K562 (cell line): ENCODE data around the gene CHCHD6. TPM values are rescaled to one million over a fixed set of nuclear protein-coding genes. Genes with fewer than 3 reads are reported as not detected.

ENCODE experiments used
- ATAC-seq: fragments of 200-7000 bp; cut with Tn5 transposase; 3 replicates; pipeline ENCODE4 v1.9.1; 2020; ENCODE audit warnings: moderate library complexity
- BruUV-seq: library from RNA; stranded (reverse); fragments of 400-500 nt; replicated peaks from 2 replicates; lab custom pipeline; 2021; lab: Mats Ljungman, UMichigan
- CTCF ChIA-PET: fragments of 300-600 bp; formaldehyde crosslinking; extraction: SDS; loops from one replicate; lab custom pipeline; 2021; ENCODE audit warnings: low intra/inter-chr PET ratio; lab: Yijun Ruan, JAX
- POLR2A ChIA-PET: fragments of 300-600, 350-650 bp; sonication (Branson Sonifier 250); formaldehyde crosslinking; extraction: SDS; loops from one replicate; lab custom pipeline; 2021; ENCODE audit warnings: antibody characterized with exemption, inconsistent platforms; lab: Yijun Ruan, JAX
- DNase-seq, 4 experiments: peaks; one replicate each; pipeline versions ENCODE4 v3.0.0 to v3.0.0-alpha.2; 2011 to 2018; ENCODE audit warnings: low spot score in 3 of 4, mixed read lengths in 3 of 4; ENCODE audit errors: extremely low read depth in 1 of 4
- FAIRE-seq: peaks from 2 replicates; lab custom pipeline; 2011; peaks lifted over from hg19 to GRCh38; lab: Jason Lieb, UNC
- H2AFZ ChIP-seq: 2 replicates; pipeline ENCODE4 v1.6.0; 2011; ENCODE audit warnings: low read depth, low read length, control low read depth, inconsistent platforms
- H3K27ac ChIP-seq: fragments of 200-600 bp; 3 replicates; pipeline ENCODE4 v1.8.0; 2011; ENCODE audit warnings: low read depth, mild to moderate bottlenecking, control low read depth, inconsistent platforms, low read length, moderate library complexity, mixed read lengths; ENCODE audit errors: extremely low read depth
- H3K27me3 ChIP-seq, 2 experiments: fragments of 300-600 bp in 1 of 2; 2 replicates in 1 of 2; 3 replicates in 1 of 2; pipeline versions ENCODE4 v1.6.0 to v1.8.0; 2011; ENCODE audit warnings: inconsistent platforms in 2 of 2, low read length in 2 of 2, mild to moderate bottlenecking in 1 of 2, mixed read lengths in 1 of 2, moderate library complexity in 1 of 2; ENCODE audit not compliant: control insufficient read depth in 2 of 2, insufficient read depth in 2 of 2
- H3K36me3 ChIP-seq: fragments of 300-600 bp; 3 replicates; pipeline ENCODE4 v1.8.0; 2011; ENCODE audit warnings: mild to moderate bottlenecking, low read length, inconsistent platforms; ENCODE audit not compliant: control insufficient read depth, insufficient read depth
- H3K4me1 ChIP-seq, 2 experiments: fragments of 200-600 bp in 1 of 2; replicated peaks in 1 of 2; 2 replicates in 1 of 2; 3 replicates in 1 of 2; pipeline versions ENCODE4 v1.5.1 to v1.8.0; 2011; ENCODE audit warnings: inconsistent platforms in 2 of 2, low read length in 2 of 2, mild to moderate bottlenecking in 1 of 2, mixed read lengths in 1 of 2, moderate library complexity in 1 of 2; ENCODE audit not compliant: control insufficient read depth in 2 of 2, insufficient read depth in 2 of 2
- H3K4me2 ChIP-seq: 2 replicates; pipeline ENCODE4 v1.6.1; 2011; ENCODE audit warnings: low read length, control low read depth, inconsistent platforms, mixed read lengths; ENCODE audit not compliant: insufficient read depth
- H3K4me3 ChIP-seq: fragments of 200-600 bp; sonication (generic), shearing (Covaris generic); 2 replicates; pipeline ENCODE4 v1.5.1; 2016; ENCODE audit warnings: control low read depth, inconsistent platforms
- H3K79me2 ChIP-seq: fragments of 200-600 bp; 3 replicates; pipeline ENCODE4 v1.8.0; 2011; ENCODE audit warnings: low read length, inconsistent platforms; ENCODE audit not compliant: control insufficient read depth, insufficient read depth
- H3K9ac ChIP-seq, 2 experiments: 2 replicates each; pipeline versions ENCODE4 v1.6.0 to v1.6.1; 2011; ENCODE audit warnings: low read depth in 2 of 2, low read length in 2 of 2, control low read depth in 1 of 2, inconsistent platforms in 1 of 2, mild to moderate bottlenecking in 1 of 2, mixed read lengths in 1 of 2; ENCODE audit not compliant: insufficient read depth in 1 of 2
- H3K9me1 ChIP-seq: one replicate; pipeline ENCODE4 v1.6.0; 2011; ENCODE audit warnings: inconsistent platforms, mild to moderate bottlenecking, low read length, moderate library complexity; ENCODE audit not compliant: control insufficient read depth, insufficient read depth
- H3K9me3 ChIP-seq: replicated peaks from 2 replicates; pipeline ENCODE4 v1.5.1; 2011; ENCODE audit warnings: low read depth, low read length, inconsistent platforms; ENCODE audit not compliant: control insufficient read depth, insufficient read depth
- H4K20me1 ChIP-seq: replicated peaks from 2 replicates; pipeline ENCODE4 v1.6.1; 2011; ENCODE audit warnings: low read length, inconsistent platforms, mixed read lengths; ENCODE audit not compliant: control insufficient read depth, insufficient read depth
- BCOR ChIP-seq: fragments of 450-650 bp; IDR thresholded peaks from 2 replicates; pipeline ENCODE4 v1.6.1; 2016
- ETV5 ChIP-seq: sonication (generic); formaldehyde crosslinking; IDR thresholded peaks from 2 replicates; pipeline ENCODE4 v1.4.0; 2020; ENCODE audit warnings: low read depth, mild to moderate bottlenecking, missing genetic modification reagents
- GATAD2B ChIP-seq: fragments of 450-650 bp; IDR thresholded peaks from 2 replicates; pipeline ENCODE4 v1.6.1; 2017; ENCODE audit warnings: mild to moderate bottlenecking, borderline replicate concordance
- NFE2L1 ChIP-seq: fragments of 450-650 bp; IDR thresholded peaks from 2 replicates; pipeline ENCODE4 v1.6.1; 2016; ENCODE audit warnings: missing genetic modification characterization, low read depth, mild to moderate bottlenecking, missing compliant biosample characterization, moderate library complexity, borderline replicate concordance
- NR4A1 ChIP-seq, 2 experiments: fragments of 250-450 bp in 1 of 2; fragments of 450-650 bp in 1 of 2; sonication (Bioruptor Pico) in 1 of 2; IDR thresholded peaks; 2 replicates each; pipeline versions ENCODE4 v1.4.0 to v1.6.1; 2016 to 2020; ENCODE audit warnings: mild to moderate bottlenecking in 2 of 2, missing compliant biosample characterization in 1 of 2, missing genetic modification characterization in 1 of 2, moderate library complexity in 1 of 2
- PHB2 ChIP-seq: fragments of 450-650 bp; IDR thresholded peaks from 2 replicates; pipeline ENCODE4 v1.6.1; 2017; ENCODE audit warnings: low read depth
- PHF8 ChIP-seq: fragments of 200-600 bp; sonication (generic); IDR thresholded peaks from 2 replicates; pipeline ENCODE4 v1.6.1; 2012; ENCODE audit warnings: mixed run types, mild to moderate bottlenecking, inconsistent platforms, low read length, moderate library complexity, borderline replicate concordance
- SNIP1 ChIP-seq: fragments of 450-650 bp; IDR thresholded peaks from 2 replicates; pipeline ENCODE4 v1.7.1; 2017; ENCODE audit warnings: low read depth, mild to moderate bottlenecking
- SNRNP70 ChIP-seq: fragments of 200-400 bp; formaldehyde crosslinking; optimal IDR thresholded peaks from 2 replicates; pipeline ENCODE3; 2017; ENCODE audit warnings: low read depth, low read length
- ZNF184 ChIP-seq: sonication (generic); formaldehyde crosslinking; IDR thresholded peaks from 2 replicates; pipeline ENCODE4 v1.5.0; 2020; ENCODE audit warnings: missing genetic modification reagents
- ZNF780A ChIP-seq: fragments of 250-450 bp; sonication (Bioruptor Pico); IDR thresholded peaks from 2 replicates; pipeline ENCODE4 v1.5.0; 2021; ENCODE audit warnings: mild to moderate bottlenecking
- WGBS: fragments of 100-300 bp; shearing (Covaris generic); methylation state at CpG from one replicate; pipeline ENCODE4 v1.1.6; 2016; ENCODE audit warnings: low coverage, mixed read lengths; ENCODE audit not compliant: insufficient coverage; ENCODE audit errors: missing lambda C conversion rate; 5-methylcytosine and 5-hydroxymethylcytosine counted together
- in situ Hi-C: fragments of 300-500 bp; cut with MboI; formaldehyde crosslinking; loops from 4 replicates; pipeline ENCODE4 v1.15.0; 2018; ENCODE audit warnings: inconsistent platforms, mixed read lengths
- intact Hi-C: fragments of 100-400 bp; cut with micrococcal nuclease; formaldehyde crosslinking; loops from 2 replicates; pipeline ENCODE4 v1.14.2; 2022
- polyA plus RNA-seq, 8 experiments: library from polyadenylated mRNA; depleted of rRNA in 4 of 8; stranded (reverse) in 5 of 8; unstranded in 3 of 8; fragments of >200 nt; fragmentation: Nextera tagmentation in 2 of 8; fragmentation: Illumina TruSeq in 1 of 8; extraction: Ambion mirVana in 2 of 8; extraction: Trizol in 1 of 8; gene quantifications; 2 replicates each; pipeline versions ENCODE4 v1.2.1 to v1.2.3, GENCODE V29; 2011 to 2014; ENCODE audit warnings: inconsistent platforms in 1 of 8, missing spikeins in 1 of 8
- total RNA-seq, 7 experiments: library from RNA; depleted of rRNA in 6 of 7; stranded (reverse); fragments of >200 nt in 6 of 7; fragmentation: Illumina TruSeq in 2 of 7; extraction: Trizol in 2 of 7; gene quantifications; 2 replicates each; pipeline versions ENCODE4 v1.2.1 to v1.2.3, GENCODE V29; 2011 to 2021; ENCODE audit warnings: low replicate concordance in 1 of 7
- TF ChIP-seq, protein P1 (sequence below): fragments of 250-450 bp; sonication (Bioruptor Pico); IDR thresholded peaks from 2 replicates; pipeline ENCODE4 v1.9.0; 2021; ENCODE audit warnings: mild to moderate bottlenecking, inconsistent platforms

CHCHD6 gene
- total and polyA plus RNA-seq, 9 of the 15 experiments (the other 6 are each of a cell fraction or from before 2014, with no cell fraction given) = 4.6 to 18.6 (median 10.9) TPM

DNA sequence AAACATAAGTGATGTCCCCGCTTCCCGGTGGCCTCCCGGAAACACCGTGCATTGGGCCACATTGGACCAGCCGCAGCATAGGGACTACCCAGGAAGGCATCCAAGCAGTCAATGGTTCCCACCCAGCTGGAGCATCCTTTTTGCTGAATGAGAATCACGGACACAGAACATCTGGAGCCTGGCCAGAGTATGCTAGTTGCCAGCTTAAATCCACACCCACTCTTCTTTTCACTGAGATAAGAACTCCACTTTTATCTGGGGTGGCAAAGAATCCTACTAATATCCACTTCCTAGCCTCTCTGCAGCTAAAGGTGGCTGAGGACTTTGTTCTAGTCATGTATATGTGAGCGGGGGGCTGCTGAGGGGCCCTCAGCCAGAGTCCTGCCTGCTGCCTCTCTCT, 183.6 kb downstream of the CHCHD6 start:
- Histone ChIP-seq H3K36me3 (no peaks in the 10 kb centered on the region), H3K27ac (no peak overlapping the region), H3K4me1 (peaks cover 15 to 21% of the 10 kb centered on the region in 2 experiments; a peak in 4 of 5 replicates), H3K4me2 (no peak overlapping the region), H3K79me2 (no peaks in the 10 kb centered on the region), H3K9ac (no peak overlapping the region), H2AFZ (no peak overlapping the region), H3K4me3 (no peak overlapping the region), H3K27me3 (no peaks in the 10 kb centered on the region), H3K9me1 (peaks cover 2% of the 10 kb centered on the region), H3K9me3 (no peaks in the 10 kb centered on the region), H4K20me1 (no peaks in the 10 kb centered on the region)
- TF ChIP-seq PHF8 = no peak
- TF ChIP-seq, protein P1, sequence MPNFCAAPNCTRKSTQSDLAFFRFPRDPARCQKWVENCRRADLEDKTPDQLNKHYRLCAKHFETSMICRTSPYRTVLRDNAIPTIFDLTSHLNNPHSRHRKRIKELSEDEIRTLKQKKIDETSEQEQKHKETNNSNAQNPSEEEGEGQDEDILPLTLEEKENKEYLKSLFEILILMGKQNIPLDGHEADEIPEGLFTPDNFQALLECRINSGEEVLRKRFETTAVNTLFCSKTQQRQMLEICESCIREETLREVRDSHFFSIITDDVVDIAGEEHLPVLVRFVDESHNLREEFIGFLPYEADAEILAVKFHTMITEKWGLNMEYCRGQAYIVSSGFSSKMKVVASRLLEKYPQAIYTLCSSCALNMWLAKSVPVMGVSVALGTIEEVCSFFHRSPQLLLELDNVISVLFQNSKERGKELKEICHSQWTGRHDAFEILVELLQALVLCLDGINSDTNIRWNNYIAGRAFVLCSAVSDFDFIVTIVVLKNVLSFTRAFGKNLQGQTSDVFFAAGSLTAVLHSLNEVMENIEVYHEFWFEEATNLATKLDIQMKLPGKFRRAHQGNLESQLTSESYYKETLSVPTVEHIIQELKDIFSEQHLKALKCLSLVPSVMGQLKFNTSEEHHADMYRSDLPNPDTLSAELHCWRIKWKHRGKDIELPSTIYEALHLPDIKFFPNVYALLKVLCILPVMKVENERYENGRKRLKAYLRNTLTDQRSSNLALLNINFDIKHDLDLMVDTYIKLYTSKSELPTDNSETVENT (CRISPR knock-in tag) = no peak
- TF ChIP-seq SNIP1 = no peak
- no peak for TF ChIP-seq NFE2L1 (tag)
- TF ChIP-seq GATAD2B = no peak
- TF ChIP-seq NR4A1 (CRISPR knock-in tag; IDR thresholded peaks at IDR 0.05) = no peak
- no peak for TF ChIP-seq NR4A1 (tag; IDR thresholded peaks at IDR 0.05)
- TF ChIP-seq BCOR = no peak
- TF ChIP-seq SNRNP70 = no peak
- no peak for TF ChIP-seq ETV5 (CRISPR knock-in tag)
- TF ChIP-seq PHB2 = no peak
- no peak for TF ChIP-seq ZNF184 (CRISPR knock-in tag)
- TF ChIP-seq ZNF780A = no peak
- FAIRE-seq (no peak), DNase-seq (no peak), ATAC-seq (no peak)
- 81% methylated on average over 7 of the region's 7 CpGs for WGBS
- intact Hi-C loops (no loop called here), in situ Hi-C loops (no loop called here)
- ChIA-PET POLR2A (no interaction called here), CTCF (no interaction called here)
- BruUV-seq = no TSS peak
